C4-2B (cell line): ENCODE measurements around the gene TRAF3.

ENCODE experiments used
- H3K27ac ChIP-seq: fragments of 450-650 bp; 2 replicates; pipeline ENCODE4 v1.5.1; 2017
- ZFX ChIP-seq: fragments of 450-650 bp; IDR thresholded peaks from 2 replicates; pipeline ENCODE4 v1.6.1; 2017
- TF ChIP-seq, protein P1 (sequence below): fragments of 450-650 bp; conservative IDR thresholded peaks from 2 replicates; pipeline ENCODE4 v1.5.1; 2017; ENCODE audit warnings: mild to moderate bottlenecking

TRAF3 gene

DNA sequence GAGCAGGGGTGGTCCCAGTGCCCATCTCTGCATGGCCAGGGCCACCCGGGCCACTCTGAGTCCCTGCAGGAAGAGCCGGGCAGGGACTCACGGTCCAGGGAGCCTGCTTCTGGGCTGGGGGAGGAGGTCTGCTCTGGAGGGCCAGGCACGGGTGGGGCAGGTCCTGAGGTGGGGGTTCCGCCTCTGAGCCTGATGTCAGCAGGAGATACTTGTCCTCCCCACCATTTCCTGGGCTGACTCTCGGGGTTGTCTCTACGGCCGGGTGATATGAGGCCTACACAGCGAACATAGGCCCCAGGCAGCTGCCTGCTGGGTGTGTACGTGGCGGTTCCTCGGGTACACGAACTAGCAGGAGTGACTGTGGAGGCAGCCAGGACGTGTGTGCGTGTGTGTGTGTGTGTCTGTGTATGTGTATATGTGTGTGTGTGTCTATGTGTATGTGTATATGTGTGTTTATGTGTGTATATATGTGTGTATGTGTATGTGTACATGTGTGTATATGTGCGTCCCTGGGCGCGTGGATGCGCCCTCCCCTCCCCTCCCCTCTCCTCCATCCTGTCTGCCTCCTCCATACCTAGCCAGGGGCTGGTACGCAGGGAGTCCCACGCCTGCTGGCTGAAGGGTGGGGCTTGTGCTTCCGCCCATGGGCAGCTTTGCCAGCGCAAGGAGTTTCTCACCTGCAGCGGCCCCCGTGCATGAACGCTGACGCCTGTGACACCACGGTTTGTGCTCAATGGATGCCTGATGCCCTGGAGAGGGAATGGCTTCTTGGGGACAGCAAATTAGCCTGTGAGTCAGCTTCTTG lies 30.4 kb upstream of the TRAF3 start:
- H3K27ac ChIP-seq, result no peak overlapping the region
- TF ChIP-seq, protein P1, sequence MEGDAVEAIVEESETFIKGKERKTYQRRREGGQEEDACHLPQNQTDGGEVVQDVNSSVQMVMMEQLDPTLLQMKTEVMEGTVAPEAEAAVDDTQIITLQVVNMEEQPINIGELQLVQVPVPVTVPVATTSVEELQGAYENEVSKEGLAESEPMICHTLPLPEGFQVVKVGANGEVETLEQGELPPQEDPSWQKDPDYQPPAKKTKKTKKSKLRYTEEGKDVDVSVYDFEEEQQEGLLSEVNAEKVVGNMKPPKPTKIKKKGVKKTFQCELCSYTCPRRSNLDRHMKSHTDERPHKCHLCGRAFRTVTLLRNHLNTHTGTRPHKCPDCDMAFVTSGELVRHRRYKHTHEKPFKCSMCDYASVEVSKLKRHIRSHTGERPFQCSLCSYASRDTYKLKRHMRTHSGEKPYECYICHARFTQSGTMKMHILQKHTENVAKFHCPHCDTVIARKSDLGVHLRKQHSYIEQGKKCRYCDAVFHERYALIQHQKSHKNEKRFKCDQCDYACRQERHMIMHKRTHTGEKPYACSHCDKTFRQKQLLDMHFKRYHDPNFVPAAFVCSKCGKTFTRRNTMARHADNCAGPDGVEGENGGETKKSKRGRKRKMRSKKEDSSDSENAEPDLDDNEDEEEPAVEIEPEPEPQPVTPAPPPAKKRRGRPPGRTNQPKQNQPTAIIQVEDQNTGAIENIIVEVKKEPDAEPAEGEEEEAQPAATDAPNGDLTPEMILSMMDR, result no peak
- TF ChIP-seq ZFX, result no peak

DNA sequence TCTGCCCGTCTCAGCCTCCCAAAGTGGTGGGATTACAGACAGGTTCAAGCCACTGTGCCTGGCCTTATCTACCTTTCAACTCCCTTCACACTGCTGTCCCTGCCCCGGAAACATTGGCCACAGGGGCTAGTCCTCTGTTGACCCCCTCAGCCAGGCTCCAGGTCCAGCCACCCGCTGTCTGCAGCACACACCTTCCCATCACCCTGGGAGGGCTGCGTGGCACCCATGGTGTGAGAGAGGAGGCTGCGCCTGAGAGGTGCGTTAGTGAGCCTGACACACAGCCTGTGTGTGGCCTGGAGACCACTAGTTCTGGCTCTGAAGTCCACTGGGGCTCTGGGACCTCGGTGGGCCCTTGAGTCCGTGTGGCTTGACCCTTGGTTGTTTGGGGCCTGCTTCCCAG lies 28.4 kb upstream of the TRAF3 start:
- TF ChIP-seq, protein P1, result no peak
- no peak for TF ChIP-seq ZFX
- no peak overlapping the region for H3K27ac ChIP-seq

DNA sequence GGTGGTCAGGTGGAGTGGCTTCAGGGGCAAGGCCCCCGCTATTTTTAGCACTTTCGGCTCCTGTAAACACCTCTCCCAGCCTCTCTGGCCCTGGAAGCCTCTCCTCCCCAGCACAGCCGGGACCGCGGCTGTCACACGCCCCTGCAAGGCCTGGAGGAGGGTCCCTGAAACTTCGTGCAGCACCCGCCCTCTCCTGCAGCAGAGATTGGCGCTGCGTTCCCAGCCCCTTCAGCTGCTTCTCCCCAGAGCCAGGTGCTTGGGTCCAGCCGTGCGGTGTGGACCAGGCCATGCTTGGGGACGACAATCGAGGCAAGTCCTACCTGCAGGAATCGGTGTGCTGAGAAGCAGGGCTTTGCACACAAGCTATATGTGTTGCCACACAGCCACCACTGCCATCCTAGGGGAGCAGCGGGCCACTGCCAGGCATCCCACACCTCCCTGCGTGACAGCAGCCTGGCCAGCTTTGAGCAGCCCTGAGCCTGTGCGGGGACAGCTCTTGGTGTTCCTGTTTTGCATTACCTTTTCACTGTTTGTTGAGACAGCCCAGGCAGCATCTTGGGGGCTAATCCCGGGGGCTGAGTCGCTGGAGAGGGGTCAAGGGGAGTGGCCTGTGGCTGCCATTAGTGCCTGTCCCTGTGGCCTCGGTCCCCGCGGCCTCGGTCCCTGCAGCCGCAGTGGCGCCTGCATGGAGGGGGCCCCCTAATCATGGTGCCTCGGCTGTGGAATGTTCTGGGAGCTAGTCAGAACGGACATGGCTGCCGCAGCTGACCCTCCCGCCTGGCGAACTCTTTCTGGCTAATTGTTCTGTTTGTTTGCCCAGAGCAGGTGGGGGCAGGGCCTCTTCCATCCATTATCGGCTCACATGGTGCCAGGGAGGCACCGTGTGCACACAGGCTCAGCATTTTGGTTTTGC lies 27.6 kb upstream of the TRAF3 start:
- H3K27ac ChIP-seq, result no peak overlapping the region
- no peak for TF ChIP-seq ZFX
- TF ChIP-seq, protein P1, result no peak

DNA sequence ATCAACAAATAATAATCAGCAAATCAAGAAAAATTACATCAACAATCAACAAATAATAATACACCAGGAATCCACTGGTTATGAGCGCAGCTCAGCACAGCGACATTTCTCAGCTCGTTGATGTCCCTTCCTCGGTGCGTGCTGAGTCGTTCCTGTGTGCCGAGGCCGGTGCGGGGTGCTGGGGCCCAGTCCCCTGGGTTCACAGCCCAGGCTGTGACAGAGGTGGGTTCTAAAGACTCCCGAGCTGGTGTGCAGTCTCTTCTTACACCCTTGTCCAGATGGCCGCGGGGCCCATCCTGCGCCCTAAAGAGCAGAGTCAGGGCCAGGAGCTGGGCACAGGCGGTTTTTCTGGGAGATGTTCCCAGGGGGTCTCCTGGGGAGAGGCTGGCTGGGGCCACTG lies 26.9 kb upstream of the TRAF3 start:
- no peak overlapping the region for H3K27ac ChIP-seq
- TF ChIP-seq, protein P1, result no peak
- TF ChIP-seq ZFX, result no peak

DNA sequence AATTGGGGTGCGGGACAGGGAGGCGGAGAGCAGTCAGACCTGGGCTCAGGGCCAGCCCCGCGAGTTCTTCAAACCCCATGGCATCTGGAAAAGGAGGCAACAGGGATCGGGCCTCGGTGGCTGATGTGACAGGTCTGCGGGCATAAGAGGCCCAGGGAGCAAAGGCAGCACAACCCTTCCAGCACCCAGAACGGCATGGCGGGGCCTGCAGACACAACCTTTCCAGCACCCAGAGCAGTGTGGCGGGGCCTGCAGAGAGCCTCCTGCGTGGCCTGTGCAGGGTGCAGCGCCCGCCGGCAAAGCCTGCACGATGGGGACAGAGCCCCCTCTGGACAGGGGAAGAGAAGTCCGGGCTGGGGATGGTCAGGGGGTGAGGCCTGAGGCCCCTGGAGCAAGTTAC lies 26.2 kb upstream of the TRAF3 start:
- TF ChIP-seq, protein P1, result no peak
- no peak overlapping the region for H3K27ac ChIP-seq

DNA sequence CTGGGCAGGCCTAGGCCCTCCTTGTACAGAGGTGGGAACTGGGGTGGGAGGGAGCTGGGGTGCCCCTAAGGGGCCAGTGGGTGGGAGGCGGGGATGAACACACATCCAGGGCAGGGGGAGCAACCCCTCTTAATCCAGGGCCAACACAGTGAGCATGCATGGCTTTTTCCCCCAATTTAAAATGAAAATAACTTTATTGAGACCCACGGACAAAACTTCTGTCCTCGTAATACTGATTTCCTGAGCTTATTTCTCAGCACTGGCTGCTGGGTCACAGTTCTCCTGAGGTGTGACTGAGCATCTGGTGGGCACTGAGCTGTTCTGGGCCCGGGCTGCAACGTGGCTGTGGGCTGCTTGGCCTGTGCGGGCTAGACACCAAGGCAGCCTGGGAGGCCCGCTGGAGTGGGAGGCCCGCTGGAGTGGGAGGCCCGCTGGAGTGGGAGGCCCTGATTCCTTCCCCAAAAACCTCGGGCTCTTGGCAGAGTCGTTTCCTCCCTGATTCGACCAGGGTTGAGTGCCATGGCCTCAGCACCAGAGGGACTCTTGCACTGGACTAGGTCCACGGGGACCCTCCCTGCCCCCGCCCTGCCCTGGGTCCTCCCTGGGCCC lies 24.9 kb upstream of the TRAF3 start:
- no peak for TF ChIP-seq ZFX
- TF ChIP-seq, protein P1, result no peak
- no peak overlapping the region for H3K27ac ChIP-seq
